ENCODE results near the gene MCM3. TPM values are rescaled to one million over a fixed set of nuclear protein-coding genes. Genes with fewer than 3 reads are reported as not detected.

The MCM3 gene
- total RNA-seq, 1 experiment from 2014 or later, result 107 TPM

DNA sequence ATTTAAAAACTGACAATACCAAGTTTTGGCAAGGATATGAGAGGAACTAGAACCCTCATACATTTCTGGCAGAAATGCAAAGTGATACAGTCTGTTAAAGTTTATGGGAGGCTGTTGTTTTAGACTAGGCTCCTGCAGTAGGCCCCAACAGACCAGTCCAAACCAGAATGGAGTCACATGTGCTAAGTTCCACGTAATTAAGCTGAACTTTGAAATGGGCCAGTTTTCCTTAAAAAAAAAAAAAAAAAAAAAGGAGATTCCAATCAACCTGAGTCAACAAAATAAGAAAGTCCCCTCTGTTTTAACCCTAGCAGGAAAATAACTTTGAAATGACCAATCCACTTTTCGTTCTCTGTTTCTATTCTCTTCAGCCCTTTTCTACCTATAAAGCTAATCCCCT, 66.8 kb downstream of the MCM3 start:
- ChIA-PET POLR2A (no interaction called here), CTCF (no interaction called here)
- Histone ChIP-seq H3K4me3 (ENCODE audit: low read depth in 2 of 2, low read length in 2 of 2) (no peak overlapping the region), H3K27me3 (ENCODE audit: control insufficient read depth, insufficient read depth, low read length) (peaks cover 8% of the 10 kb centered on the region), H3K27ac (ENCODE audit: low read length) (no peak overlapping the region), H3K4me1 (ENCODE audit: control insufficient read depth, insufficient read depth, low read length) (no peaks in the 10 kb centered on the region), H3K36me3 (ENCODE audit: control insufficient read depth, insufficient read depth, low read length) (no peaks in the 10 kb centered on the region), H3K9me3 (ENCODE audit: control insufficient read depth, insufficient read depth, low read depth, low read length) (no peaks in the 10 kb centered on the region)
- ATAC-seq (no peak), DNase-seq (ENCODE audit: low read depth, low spot score) (no peak)
- no TSS peak for BruUV-seq (replicated peaks)
- TF ChIP-seq POLR2AphosphoS5 (IDR thresholded peaks at IDR 0.05; ENCODE audit: low read depth, low read length), result no peak
- TF ChIP-seq, protein P1, sequence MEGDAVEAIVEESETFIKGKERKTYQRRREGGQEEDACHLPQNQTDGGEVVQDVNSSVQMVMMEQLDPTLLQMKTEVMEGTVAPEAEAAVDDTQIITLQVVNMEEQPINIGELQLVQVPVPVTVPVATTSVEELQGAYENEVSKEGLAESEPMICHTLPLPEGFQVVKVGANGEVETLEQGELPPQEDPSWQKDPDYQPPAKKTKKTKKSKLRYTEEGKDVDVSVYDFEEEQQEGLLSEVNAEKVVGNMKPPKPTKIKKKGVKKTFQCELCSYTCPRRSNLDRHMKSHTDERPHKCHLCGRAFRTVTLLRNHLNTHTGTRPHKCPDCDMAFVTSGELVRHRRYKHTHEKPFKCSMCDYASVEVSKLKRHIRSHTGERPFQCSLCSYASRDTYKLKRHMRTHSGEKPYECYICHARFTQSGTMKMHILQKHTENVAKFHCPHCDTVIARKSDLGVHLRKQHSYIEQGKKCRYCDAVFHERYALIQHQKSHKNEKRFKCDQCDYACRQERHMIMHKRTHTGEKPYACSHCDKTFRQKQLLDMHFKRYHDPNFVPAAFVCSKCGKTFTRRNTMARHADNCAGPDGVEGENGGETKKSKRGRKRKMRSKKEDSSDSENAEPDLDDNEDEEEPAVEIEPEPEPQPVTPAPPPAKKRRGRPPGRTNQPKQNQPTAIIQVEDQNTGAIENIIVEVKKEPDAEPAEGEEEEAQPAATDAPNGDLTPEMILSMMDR (IDR thresholded peaks at IDR 0.05), result no peak
- no peak for TF ChIP-seq TCF7L2 (IDR thresholded peaks at IDR 0.05; ENCODE audit: low read depth, low read length)
- no peak for TF ChIP-seq SIN3A (IDR thresholded peaks at IDR 0.05; ENCODE audit: borderline replicate concordance, insufficient read depth, low read depth, low read length)
- TF ChIP-seq, protein P2, sequence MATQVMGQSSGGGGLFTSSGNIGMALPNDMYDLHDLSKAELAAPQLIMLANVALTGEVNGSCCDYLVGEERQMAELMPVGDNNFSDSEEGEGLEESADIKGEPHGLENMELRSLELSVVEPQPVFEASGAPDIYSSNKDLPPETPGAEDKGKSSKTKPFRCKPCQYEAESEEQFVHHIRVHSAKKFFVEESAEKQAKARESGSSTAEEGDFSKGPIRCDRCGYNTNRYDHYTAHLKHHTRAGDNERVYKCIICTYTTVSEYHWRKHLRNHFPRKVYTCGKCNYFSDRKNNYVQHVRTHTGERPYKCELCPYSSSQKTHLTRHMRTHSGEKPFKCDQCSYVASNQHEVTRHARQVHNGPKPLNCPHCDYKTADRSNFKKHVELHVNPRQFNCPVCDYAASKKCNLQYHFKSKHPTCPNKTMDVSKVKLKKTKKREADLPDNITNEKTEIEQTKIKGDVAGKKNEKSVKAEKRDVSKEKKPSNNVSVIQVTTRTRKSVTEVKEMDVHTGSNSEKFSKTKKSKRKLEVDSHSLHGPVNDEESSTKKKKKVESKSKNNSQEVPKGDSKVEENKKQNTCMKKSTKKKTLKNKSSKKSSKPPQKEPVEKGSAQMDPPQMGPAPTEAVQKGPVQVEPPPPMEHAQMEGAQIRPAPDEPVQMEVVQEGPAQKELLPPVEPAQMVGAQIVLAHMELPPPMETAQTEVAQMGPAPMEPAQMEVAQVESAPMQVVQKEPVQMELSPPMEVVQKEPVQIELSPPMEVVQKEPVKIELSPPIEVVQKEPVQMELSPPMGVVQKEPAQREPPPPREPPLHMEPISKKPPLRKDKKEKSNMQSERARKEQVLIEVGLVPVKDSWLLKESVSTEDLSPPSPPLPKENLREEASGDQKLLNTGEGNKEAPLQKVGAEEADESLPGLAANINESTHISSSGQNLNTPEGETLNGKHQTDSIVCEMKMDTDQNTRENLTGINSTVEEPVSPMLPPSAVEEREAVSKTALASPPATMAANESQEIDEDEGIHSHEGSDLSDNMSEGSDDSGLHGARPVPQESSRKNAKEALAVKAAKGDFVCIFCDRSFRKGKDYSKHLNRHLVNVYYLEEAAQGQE (IDR thresholded peaks at IDR 0.05; ENCODE audit: insufficient read depth in 1 of 2, low read depth in 2 of 2, low read length in 1 of 2), result no peak
- intact Hi-C loops (cut with micrococcal nuclease; ENCODE audit: unreplicated experiment), result no loop called here
- in situ Hi-C loops (cut with HindIII; ENCODE audit: low pct_unique_long_range_greater_than_20kb, low sequenced_read_pairs), result no loop called here

DNA sequence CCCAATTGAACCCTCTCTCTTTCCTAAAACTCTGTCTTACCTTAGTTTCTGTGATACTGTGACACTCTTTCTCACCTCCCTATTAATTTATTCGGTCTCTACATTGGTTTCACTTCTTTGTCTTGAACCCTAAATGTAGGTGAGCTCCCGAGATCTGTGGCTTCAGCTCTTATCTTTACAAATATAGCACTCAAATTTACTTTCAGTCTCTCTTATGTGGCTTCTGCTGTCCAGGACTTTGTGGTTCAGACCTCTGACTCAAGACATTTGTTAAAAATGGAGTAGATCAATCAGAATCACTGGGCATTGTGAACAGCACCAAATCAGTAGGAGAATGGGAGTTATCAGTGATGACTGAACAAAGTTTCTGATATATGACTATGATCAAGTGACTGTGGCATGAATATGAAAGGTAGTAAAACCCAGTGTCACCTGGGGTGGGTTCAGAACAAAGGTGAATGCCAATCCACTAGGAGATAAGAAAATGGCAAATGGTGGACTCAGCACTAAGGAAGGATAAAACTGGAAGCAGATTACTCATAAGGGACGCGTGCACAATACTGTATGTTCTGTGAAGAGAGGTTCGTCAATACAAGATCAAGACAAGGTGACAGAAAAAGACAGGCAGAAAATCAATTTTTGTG, 67.5 kb downstream of the MCM3 start:
- TF ChIP-seq, protein P1 (IDR thresholded peaks at IDR 0.05), result no peak
- no peak for TF ChIP-seq SIN3A (IDR thresholded peaks at IDR 0.05; ENCODE audit: borderline replicate concordance, insufficient read depth, low read depth, low read length)
- ATAC-seq, result no peak
- Histone ChIP-seq H3K27me3 (ENCODE audit: control insufficient read depth, insufficient read depth, low read length) (peaks cover 11% of the 10 kb centered on the region), H3K4me3 (ENCODE audit: low read depth in 2 of 2, low read length in 2 of 2) (no peak overlapping the region), H3K36me3 (ENCODE audit: control insufficient read depth, insufficient read depth, low read length) (no peaks in the 10 kb centered on the region), H3K4me1 (ENCODE audit: control insufficient read depth, insufficient read depth, low read length) (no peaks in the 10 kb centered on the region), H3K9me3 (ENCODE audit: control insufficient read depth, insufficient read depth, low read depth, low read length) (no peaks in the 10 kb centered on the region), H3K27ac (ENCODE audit: low read length) (no peak overlapping the region)
- CTCF ChIA-PET, result interaction anchor here (0.6 kb wide), 1 partner anchor 39 kb away, joined by 3 read pairs; no protein-coding TSS in a partner anchor
- BruUV-seq (replicated peaks), result no TSS peak
- in situ Hi-C loops (cut with HindIII; ENCODE audit: low pct_unique_long_range_greater_than_20kb, low sequenced_read_pairs) (no loop called here), intact Hi-C loops (cut with micrococcal nuclease; ENCODE audit: unreplicated experiment) (no loop called here)
- POLR2A ChIA-PET, result no interaction called here
- no peak for DNase-seq (ENCODE audit: low read depth, low spot score)

Data from Panc1 (cell line).